ENCODE data around the gene FASTKD3.

DNA sequence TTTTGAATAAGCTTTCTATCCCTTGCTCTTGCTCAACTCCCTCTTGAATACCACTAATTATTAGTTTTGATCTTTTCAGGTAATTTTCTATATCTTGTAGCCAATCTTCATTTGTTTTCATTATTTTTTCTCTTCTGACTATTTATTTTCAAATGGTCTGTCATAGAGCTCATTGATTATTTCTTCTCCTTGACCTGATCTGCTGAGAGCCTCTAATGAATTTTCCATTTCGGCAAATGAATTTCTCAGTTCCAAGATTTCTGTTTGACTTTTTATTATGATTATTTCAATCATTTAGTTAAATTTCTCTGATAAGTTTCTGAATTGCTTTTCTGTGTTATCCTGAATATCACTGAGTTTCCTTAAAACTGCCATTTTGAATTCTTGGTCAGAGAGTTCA is 39.5 kb upstream of the FASTKD3 start:
- TF ChIP-seq CTCF (IDR thresholded peaks at IDR 0.05) (no peak), POLR2AphosphoS5 (IDR thresholded peaks at IDR 0.05; ENCODE audit: low read depth, low read length) (no peak), SIN3A (IDR thresholded peaks at IDR 0.05; ENCODE audit: borderline replicate concordance, insufficient read depth, low read depth, low read length) (no peak)
- TF ChIP-seq, protein P1, sequence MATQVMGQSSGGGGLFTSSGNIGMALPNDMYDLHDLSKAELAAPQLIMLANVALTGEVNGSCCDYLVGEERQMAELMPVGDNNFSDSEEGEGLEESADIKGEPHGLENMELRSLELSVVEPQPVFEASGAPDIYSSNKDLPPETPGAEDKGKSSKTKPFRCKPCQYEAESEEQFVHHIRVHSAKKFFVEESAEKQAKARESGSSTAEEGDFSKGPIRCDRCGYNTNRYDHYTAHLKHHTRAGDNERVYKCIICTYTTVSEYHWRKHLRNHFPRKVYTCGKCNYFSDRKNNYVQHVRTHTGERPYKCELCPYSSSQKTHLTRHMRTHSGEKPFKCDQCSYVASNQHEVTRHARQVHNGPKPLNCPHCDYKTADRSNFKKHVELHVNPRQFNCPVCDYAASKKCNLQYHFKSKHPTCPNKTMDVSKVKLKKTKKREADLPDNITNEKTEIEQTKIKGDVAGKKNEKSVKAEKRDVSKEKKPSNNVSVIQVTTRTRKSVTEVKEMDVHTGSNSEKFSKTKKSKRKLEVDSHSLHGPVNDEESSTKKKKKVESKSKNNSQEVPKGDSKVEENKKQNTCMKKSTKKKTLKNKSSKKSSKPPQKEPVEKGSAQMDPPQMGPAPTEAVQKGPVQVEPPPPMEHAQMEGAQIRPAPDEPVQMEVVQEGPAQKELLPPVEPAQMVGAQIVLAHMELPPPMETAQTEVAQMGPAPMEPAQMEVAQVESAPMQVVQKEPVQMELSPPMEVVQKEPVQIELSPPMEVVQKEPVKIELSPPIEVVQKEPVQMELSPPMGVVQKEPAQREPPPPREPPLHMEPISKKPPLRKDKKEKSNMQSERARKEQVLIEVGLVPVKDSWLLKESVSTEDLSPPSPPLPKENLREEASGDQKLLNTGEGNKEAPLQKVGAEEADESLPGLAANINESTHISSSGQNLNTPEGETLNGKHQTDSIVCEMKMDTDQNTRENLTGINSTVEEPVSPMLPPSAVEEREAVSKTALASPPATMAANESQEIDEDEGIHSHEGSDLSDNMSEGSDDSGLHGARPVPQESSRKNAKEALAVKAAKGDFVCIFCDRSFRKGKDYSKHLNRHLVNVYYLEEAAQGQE (IDR thresholded peaks at IDR 0.05; ENCODE audit: insufficient read depth in 1 of 2, low read depth in 2 of 2, low read length in 1 of 2): no peak

Data from Panc1 (cell line).